Measurements from ENCODE around the gene TACR1. TPM values are rescaled to one million over a fixed set of nuclear protein-coding genes. Genes with fewer than 3 reads are reported as not detected.

TACR1 gene
- total and polyA plus RNA-seq, 2 experiments from 2014 or later = 3.5 to 7.3 TPM

- TF ChIP-seq ZNF462 (CRISPR knock-in tag; IDR thresholded peaks at IDR 0.05) (no peak), POLR2AphosphoS5 (IDR thresholded peaks at IDR 0.05; ENCODE audit: low read depth) (no peak), CTCF (conservative IDR thresholded peaks at IDR 0.05; ENCODE audit: low read depth in 2 of 2) (no peak), EZH2phosphoT487 (IDR thresholded peaks at IDR 0.05; ENCODE audit: unreplicated experiment) (no peak), JUNB (IDR thresholded peaks at IDR 0.05; ENCODE audit: unreplicated experiment) (no peak), CREB1 (CRISPR knock-in tag; IDR thresholded peaks at IDR 0.05; ENCODE audit: low read depth) (no peak), EZH2 (IDR thresholded peaks at IDR 0.05; ENCODE audit: low read depth, unreplicated experiment) (no peak), ZNF114 (CRISPR knock-in tag; IDR thresholded peaks at IDR 0.05) (no peak), ETS1 (IDR thresholded peaks at IDR 0.05) (no peak)
These were observed 101.5 kb downstream of the TACR1 start (continued) for GRCh38 chr2:75097831-75098230.

All from GM23338 (cell line).